ENCODE measurements around the gene STXBP5. TPM values are rescaled to one million over a fixed set of nuclear protein-coding genes. Genes with fewer than 3 reads are reported as not detected.

The STXBP5 gene
- polyA plus RNA-seq, 1 of the 3 experiments (the other 2 are of a cell fraction): 9.9 TPM

DNA sequence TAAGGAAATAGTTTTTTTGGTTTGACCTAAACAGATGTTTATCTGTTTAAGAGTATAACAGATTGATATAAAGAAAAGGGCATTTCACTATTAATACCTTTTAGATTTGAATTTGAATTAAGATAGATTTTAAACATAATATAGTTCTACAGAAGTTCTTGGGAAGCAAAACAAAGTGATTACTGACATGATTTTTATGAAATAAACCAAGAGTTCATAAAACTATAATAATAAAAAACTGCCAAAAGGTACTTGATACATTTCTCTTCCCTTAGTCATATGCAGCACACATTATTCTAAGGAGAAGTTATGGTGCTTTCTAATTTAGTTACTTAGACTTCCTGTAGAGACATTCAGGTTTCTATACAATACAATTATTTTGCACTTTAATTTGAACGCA lies 9.6 kb downstream of the STXBP5 start (continued):
- TF ChIP-seq, protein P1, sequence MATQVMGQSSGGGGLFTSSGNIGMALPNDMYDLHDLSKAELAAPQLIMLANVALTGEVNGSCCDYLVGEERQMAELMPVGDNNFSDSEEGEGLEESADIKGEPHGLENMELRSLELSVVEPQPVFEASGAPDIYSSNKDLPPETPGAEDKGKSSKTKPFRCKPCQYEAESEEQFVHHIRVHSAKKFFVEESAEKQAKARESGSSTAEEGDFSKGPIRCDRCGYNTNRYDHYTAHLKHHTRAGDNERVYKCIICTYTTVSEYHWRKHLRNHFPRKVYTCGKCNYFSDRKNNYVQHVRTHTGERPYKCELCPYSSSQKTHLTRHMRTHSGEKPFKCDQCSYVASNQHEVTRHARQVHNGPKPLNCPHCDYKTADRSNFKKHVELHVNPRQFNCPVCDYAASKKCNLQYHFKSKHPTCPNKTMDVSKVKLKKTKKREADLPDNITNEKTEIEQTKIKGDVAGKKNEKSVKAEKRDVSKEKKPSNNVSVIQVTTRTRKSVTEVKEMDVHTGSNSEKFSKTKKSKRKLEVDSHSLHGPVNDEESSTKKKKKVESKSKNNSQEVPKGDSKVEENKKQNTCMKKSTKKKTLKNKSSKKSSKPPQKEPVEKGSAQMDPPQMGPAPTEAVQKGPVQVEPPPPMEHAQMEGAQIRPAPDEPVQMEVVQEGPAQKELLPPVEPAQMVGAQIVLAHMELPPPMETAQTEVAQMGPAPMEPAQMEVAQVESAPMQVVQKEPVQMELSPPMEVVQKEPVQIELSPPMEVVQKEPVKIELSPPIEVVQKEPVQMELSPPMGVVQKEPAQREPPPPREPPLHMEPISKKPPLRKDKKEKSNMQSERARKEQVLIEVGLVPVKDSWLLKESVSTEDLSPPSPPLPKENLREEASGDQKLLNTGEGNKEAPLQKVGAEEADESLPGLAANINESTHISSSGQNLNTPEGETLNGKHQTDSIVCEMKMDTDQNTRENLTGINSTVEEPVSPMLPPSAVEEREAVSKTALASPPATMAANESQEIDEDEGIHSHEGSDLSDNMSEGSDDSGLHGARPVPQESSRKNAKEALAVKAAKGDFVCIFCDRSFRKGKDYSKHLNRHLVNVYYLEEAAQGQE (IDR thresholded peaks at IDR 0.05; ENCODE audit: low read depth, low read length): no peak
- TF ChIP-seq EP300 (IDR thresholded peaks at IDR 0.05; ENCODE audit: borderline replicate concordance in 1 of 2, low read depth in 1 of 2, low read length in 1 of 2) (no peak), SMC3 (IDR thresholded peaks at IDR 0.05; ENCODE audit: low read depth, low read length) (no peak)
- TF ChIP-seq, protein P2, sequence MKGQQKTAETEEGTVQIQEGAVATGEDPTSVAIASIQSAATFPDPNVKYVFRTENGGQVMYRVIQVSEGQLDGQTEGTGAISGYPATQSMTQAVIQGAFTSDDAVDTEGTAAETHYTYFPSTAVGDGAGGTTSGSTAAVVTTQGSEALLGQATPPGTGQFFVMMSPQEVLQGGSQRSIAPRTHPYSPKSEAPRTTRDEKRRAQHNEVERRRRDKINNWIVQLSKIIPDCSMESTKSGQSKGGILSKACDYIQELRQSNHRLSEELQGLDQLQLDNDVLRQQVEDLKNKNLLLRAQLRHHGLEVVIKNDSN (IDR thresholded peaks at IDR 0.05; ENCODE audit: borderline replicate concordance, low read depth): no peak
- TF ChIP-seq, protein P3, sequence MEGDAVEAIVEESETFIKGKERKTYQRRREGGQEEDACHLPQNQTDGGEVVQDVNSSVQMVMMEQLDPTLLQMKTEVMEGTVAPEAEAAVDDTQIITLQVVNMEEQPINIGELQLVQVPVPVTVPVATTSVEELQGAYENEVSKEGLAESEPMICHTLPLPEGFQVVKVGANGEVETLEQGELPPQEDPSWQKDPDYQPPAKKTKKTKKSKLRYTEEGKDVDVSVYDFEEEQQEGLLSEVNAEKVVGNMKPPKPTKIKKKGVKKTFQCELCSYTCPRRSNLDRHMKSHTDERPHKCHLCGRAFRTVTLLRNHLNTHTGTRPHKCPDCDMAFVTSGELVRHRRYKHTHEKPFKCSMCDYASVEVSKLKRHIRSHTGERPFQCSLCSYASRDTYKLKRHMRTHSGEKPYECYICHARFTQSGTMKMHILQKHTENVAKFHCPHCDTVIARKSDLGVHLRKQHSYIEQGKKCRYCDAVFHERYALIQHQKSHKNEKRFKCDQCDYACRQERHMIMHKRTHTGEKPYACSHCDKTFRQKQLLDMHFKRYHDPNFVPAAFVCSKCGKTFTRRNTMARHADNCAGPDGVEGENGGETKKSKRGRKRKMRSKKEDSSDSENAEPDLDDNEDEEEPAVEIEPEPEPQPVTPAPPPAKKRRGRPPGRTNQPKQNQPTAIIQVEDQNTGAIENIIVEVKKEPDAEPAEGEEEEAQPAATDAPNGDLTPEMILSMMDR (IDR thresholded peaks at IDR 0.05): no peak

DNA sequence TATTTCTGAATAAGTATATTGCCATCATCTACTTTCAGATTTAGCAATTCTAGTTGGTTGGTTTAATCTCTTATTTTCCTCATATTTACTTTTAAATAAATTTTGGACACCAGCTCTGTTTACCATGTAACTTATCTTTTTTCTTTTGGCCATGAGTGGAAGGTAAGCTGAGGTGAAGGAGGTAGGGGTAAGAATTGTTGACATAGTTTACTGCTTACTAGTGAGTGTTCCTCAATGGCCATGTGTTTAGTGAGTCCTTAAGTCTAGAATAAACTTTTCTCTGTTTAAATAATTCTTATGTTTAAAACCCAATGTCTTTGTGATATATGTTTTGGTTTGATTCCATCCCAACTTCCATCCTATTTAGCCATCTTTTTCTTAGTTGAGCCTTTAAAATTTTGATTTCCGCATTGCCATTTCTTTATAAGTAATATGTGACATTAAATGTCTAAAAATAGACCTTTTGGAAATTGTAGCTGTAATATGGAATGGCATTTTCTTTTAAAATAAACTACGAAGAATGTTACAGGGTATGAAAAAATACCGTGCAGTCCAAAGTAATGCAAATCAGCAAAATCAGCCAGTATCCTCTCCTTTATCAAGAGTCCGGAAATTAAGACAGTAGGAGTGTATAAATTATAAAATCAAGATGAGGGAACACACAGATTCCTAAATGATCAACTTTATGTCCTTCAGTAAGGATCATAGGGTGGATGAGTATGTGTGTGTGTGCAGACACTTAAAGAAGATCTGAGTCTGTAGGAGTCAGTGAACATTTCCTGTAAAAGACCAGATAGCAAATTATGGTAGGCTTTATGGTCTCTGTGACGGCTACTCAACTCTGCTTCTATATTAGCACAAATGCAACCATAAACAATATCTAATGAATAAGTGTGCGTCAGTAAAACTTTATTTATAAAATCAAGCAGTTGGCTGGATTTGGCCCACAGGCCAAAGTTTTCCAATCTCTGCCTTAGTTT lies 10.3 kb downstream of the STXBP5 start:
- POLR2A ChIA-PET: no interaction called here
- TF ChIP-seq FOXJ3 (CRISPR knock-in tag; IDR thresholded peaks at IDR 0.05): no peak
- TF ChIP-seq RCOR1 (IDR thresholded peaks at IDR 0.05; ENCODE audit: low read length): no peak
- no peak for TF ChIP-seq POLR2AphosphoS5 (IDR thresholded peaks at IDR 0.05; ENCODE audit: low read depth, low read length)
- TF ChIP-seq YY1 (IDR thresholded peaks at IDR 0.05; ENCODE audit: low read depth): no peak
- no peak for TF ChIP-seq TAF1 (IDR thresholded peaks at IDR 0.05; ENCODE audit: borderline replicate concordance, low read depth, low read length)
- TF ChIP-seq, protein P1 (IDR thresholded peaks at IDR 0.05; ENCODE audit: low read depth, low read length): no peak
- no peak for TF ChIP-seq RXRA (IDR thresholded peaks at IDR 0.05; ENCODE audit: borderline replicate concordance, low read depth)
- TF ChIP-seq, protein P4, sequence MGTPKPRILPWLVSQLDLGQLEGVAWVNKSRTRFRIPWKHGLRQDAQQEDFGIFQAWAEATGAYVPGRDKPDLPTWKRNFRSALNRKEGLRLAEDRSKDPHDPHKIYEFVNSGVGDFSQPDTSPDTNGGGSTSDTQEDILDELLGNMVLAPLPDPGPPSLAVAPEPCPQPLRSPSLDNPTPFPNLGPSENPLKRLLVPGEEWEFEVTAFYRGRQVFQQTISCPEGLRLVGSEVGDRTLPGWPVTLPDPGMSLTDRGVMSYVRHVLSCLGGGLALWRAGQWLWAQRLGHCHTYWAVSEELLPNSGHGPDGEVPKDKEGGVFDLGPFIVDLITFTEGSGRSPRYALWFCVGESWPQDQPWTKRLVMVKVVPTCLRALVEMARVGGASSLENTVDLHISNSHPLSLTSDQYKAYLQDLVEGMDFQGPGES (IDR thresholded peaks at IDR 0.05; ENCODE audit: low read depth, low read length): no peak
- no peak for TF ChIP-seq MXI1 (IDR thresholded peaks at IDR 0.05; ENCODE audit: low read depth, low read length)
- no peak for TF ChIP-seq RFX5 (IDR thresholded peaks at IDR 0.05; ENCODE audit: low read length)
- no peak for TF ChIP-seq GATA2 (CRISPR knock-in tag; IDR thresholded peaks at IDR 0.05)
- no peak for TF ChIP-seq SIN3A (IDR thresholded peaks at IDR 0.05; ENCODE audit: borderline replicate concordance, low read depth, low read length)
- no peak for TF ChIP-seq TCF12 (IDR thresholded peaks at IDR 0.05)

More for the DNA sequence above, 10.3 kb downstream of the STXBP5 start:
- no peak for DNase-seq
- H3K9me2 ChIP-seq: no peaks in the 10 kb centered on the region
- H2AFZ ChIP-seq (ENCODE audit: low read depth): no peak overlapping the region
- no peaks in the 10 kb centered on the region for H3K27me3 ChIP-seq (ENCODE audit: insufficient read depth)
- H3K79me2 ChIP-seq (ENCODE audit: insufficient read depth): peaks cover 95% of the 10 kb centered on the region
- H4K20me1 ChIP-seq (ENCODE audit: insufficient read depth): peaks cover 6% of the 10 kb centered on the region; the same call in 1 of the 2 replicates
- 97% methylated on average over 6 of the region's 6 CpGs for WGBS (ENCODE audit: low lambda C conversion rate)
- CTCF ChIA-PET: no interaction called here
- H3K4me3 ChIP-seq (ENCODE audit: low read depth in 2 of 2, low read length in 1 of 2): no peak overlapping the region
- no peaks in the 10 kb centered on the region; a peak in 2 of 4 replicates for H3K4me1 ChIP-seq (ENCODE audit: control insufficient read depth in 1 of 2, insufficient read depth in 2 of 2, low read depth in 1 of 2, low read length in 1 of 2)
- no peak overlapping the region for H3K27ac ChIP-seq (ENCODE audit: low read depth in 2 of 2, low read length in 1 of 2)
- H3K4me2 ChIP-seq: no peak overlapping the region
- H3K9ac ChIP-seq: no peak overlapping the region
- peaks cover 8% of the 10 kb centered on the region for H3F3A ChIP-seq (replicated peaks; ENCODE audit: insufficient read depth)
- H3K36me3 ChIP-seq (replicated peaks in 1 of 2; ENCODE audit: control insufficient read depth in 1 of 2, insufficient read depth in 2 of 2, low read length in 1 of 2): peaks cover 15 to 40% of the 10 kb centered on the region in 2 experiments
- no peaks in the 10 kb centered on the region for H3K9me3 ChIP-seq

Measured in SK-N-SH (cell line).